Stimulated activated CD4-positive, alpha-beta T cell treated with anti-CD3 and anti-CD28 coated beads, TNF-alpha, amount 100 ng/mL, for 24 hours (primary cell): ENCODE data around the gene SNRNP27.

Source experiments
- DNase-seq, 3 experiments: peaks; one replicate each; pipeline ENCODE4 v3.0.0-alpha.2; 2020; ENCODE audit warnings: low read depth in 3 of 3

SNRNP27 gene

GRCh38 chr2:69916106-69916505 lies 22.4 kb downstream of the SNRNP27 start:
- DNase-seq: no peak

GRCh38 chr2:69917852-69918251 lies 24.1 kb downstream of the SNRNP27 start:
- no peak for DNase-seq

GRCh38 chr2:69918401-69918800 lies 24.6 kb downstream of the SNRNP27 start:
- no peak for DNase-seq

GRCh38 chr2:69923116-69923515 lies 29.4 kb downstream of the SNRNP27 start:
- no peak for DNase-seq

GRCh38 chr2:69926849-69927515 lies 33.2 kb downstream of the SNRNP27 start:
- DNase-seq: no peak

- DNase-seq: no peak
Observed at GRCh38 chr2:69931832-69932595, 38.3 kb downstream of the SNRNP27 start.

GRCh38 chr2:69932596-69932922 lies 38.8 kb downstream of the SNRNP27 start:
- DNase-seq: no peak

- no peak for DNase-seq
Observed at GRCh38 chr2:69933254-69933828, 39.6 kb downstream of the SNRNP27 start.

GRCh38 chr2:69933839-69934613 lies 40.3 kb downstream of the SNRNP27 start:
- no peak for DNase-seq

- no peak for DNase-seq
Observed at GRCh38 chr2:69934614-69934908, 40.8 kb downstream of the SNRNP27 start.

GRCh38 chr2:69935011-69935410 lies 41.3 kb downstream of the SNRNP27 start:
- no peak for DNase-seq

- no peak for DNase-seq
Observed at GRCh38 chr2:69936906-69937305, 43.1 kb downstream of the SNRNP27 start.

- no peak for DNase-seq
Observed at GRCh38 chr2:69937968-69938367, 44.2 kb downstream of the SNRNP27 start.

- DNase-seq: no peak
Observed at GRCh38 chr2:69939722-69940121, 46.0 kb downstream of the SNRNP27 start.

- no peak for DNase-seq
Observed at GRCh38 chr2:69940691-69941090, 46.9 kb downstream of the SNRNP27 start.

- DNase-seq: no peak
Observed at GRCh38 chr2:69943000-69943842, 49.5 kb downstream of the SNRNP27 start.

- DNase-seq: no peak
Observed at GRCh38 chr2:69943843-69944525, 50.2 kb downstream of the SNRNP27 start.

- DNase-seq: no peak
Observed at GRCh38 chr2:69944756-69945155, 51.0 kb downstream of the SNRNP27 start.

GRCh38 chr2:69945441-69945840 lies 51.7 kb downstream of the SNRNP27 start:
- no peak for DNase-seq

GRCh38 chr2:69945941-69946340 lies 52.2 kb downstream of the SNRNP27 start:
- no peak for DNase-seq
